SK-N-DZ (cell line): ENCODE measurements around the gene CCDC57.

Experiments
- DNase-seq: peaks from one replicate; pipeline ENCODE4 v3.0.0-alpha.2; 2015; ENCODE audit warnings: low spot score

The CCDC57 gene

GRCh38 chr17:82236142-82236971, 23.7 kb upstream of the CCDC57 start:
- DNase-seq: peak; percentile 62

- DNase-seq: no peak
Measured at GRCh38 chr17:82235775-82236141, 23.1 kb upstream of the CCDC57 start.

- no peak for DNase-seq
Measured at GRCh38 chr17:82235056-82235774, 22.6 kb upstream of the CCDC57 start.

GRCh38 chr17:82234211-82235055, 21.8 kb upstream of the CCDC57 start:
- peak; percentile 45 for DNase-seq

DNA sequence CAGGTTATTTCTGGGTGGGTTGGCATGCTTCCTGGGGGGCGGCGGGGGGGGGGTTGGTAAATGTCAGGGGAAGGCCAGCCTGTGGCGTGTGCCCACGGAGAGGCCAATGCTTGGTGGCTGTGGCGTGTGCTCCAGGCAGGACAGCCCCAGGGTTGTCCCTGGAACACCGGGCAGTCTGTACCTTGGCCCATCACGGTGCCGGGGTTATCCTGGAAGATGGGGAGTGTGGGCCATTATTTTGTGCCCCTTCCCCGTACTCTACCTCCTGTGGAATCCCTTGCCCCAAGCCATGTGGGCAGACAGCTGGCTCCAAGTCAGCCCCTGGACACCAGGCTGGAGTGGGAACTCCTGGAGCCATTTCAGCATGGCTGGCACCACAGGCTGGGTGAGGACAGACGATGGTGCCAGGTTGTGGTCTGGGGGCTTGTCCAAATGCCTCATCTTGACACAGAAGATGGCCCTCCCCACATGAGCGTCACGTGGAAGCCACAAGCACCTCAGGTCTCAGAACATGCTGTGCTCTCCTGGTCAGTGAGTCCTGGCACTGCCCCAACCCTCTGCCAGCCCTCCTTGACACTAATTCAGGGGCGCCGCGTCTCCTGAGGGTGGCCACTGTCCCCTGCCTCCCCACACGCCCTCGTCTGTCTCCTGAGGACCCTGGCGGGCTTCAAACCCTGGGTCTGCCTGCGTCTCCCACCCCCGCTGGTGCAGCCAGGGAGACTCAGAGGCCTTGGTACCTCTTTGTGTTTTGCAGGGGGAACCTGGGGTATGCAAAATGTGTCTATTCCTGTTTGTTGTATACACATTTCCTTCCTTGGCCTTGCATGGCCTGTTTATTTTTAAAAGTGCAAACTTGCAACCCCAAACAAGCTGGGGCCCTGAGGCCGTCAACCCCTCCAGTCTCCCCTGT, 20.5 kb upstream of the CCDC57 start:
- no peak for DNase-seq

DNA sequence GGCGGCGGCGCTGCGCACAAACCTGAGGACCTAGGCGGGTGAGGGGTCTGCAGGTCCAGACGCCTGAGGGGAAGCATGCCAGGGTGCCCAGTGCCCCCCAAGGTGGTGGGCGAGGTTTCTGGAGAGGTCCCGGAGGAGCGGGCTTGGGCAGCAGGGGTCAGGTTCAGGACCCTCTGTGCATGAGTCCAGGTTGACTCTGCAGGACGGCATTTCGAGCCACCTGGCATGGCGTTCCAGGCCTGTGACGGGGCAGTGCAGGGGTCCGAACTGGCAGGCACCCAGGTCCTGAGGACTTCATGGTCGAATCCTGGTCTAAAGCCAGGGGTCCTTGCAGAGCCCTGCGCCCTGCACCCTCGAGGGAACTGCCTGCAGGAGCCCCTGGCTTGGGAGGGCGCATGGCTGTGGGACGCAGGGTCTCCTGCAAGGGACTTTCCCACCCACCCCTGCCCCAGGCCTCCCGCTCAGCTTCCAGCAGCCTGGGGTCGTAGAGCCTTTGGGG, 19.7 kb upstream of the CCDC57 start:
- no peak for DNase-seq

DNA sequence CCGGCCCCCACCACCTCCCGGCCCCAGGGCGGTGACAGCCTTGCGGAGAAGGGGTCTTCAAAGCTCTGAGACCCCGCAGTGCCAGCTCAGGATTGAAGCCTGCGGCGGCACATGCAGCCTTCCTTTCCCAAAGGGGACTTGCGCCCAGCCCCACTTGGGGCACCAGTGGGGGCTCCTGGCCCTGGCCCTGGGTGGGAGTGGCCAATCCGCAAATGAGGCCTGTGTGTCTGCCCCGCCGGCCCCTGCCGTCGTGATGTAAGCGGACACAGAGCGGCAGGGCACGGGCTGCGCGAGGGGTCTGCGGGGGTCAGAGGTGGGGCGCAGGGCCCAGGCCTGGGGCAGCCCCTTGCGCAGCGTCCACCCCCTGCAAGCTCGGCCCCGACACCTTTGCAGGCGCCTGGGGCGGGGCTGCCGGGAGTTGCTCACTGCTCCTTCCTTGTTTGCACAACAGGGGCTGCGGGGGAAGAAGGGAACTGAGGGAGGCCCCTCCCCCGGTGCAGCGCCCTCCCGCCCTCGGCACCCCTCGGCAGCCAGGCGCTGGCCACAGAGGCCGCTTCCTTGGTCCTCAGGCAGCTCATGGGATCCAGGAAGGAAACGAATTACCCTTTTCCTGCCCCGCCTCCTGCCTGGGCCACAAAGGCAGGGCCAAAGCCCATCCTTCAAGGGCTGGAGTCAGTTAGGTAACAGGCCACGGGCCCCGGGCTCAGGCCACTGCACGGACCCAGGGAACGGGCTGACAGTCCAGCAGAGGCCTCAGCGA, 19.1 kb upstream of the CCDC57 start:
- DNase-seq: peak; percentile 82

DNA sequence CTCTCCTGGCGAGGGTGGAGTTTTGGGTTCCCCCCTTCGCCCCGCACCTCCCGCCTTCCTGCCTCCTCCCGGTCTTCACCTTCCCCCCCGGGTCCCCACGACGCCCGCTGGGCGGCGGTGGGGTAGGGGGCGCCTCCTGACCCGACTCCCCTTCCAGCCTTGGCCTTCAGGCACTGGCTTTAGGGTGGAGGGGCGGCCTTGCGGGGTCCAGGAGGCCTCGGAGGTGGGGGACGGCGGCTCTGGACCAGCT, 18.6 kb upstream of the CCDC57 start:
- DNase-seq: no peak

DNA sequence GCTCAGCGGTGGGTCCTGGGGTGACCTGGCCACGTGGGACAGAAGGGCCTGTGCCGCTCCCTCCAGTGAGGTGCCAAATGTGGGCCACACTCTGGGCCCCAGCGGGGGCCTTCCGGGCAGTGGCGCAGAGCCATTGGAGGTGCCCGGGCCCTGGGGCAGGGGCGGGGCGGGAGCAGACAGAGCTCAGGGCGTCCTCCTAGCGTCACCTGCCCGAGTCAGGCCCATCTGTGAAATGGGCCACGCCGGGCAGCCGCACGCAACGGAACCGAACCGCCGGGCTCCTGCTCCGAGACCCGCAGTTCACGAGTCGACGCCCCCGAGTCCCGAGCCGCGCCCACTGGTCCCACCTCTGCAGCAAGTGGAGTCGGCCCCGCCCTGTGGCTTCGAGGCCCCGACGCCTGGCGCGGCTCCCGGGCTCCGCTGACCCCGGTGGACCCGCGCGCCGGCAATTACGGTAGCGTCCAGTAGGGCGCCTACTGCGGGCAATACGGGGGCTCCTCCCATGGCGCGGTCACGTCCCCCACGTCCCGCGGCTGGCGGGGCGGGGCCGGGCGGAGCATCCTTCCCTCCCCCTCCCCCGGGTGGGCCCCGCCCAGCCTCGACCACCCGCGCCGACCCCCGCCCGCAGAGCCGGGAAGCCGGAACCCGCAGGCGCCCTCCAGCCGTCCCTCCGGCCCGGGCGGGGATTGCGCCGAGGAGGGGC, 18.1 kb upstream of the CCDC57 start:
- peak; percentile 82 for DNase-seq

- peak; percentile 68 for DNase-seq
Measured at GRCh38 chr17:82229698-82230608, 17.3 kb upstream of the CCDC57 start.

DNA sequence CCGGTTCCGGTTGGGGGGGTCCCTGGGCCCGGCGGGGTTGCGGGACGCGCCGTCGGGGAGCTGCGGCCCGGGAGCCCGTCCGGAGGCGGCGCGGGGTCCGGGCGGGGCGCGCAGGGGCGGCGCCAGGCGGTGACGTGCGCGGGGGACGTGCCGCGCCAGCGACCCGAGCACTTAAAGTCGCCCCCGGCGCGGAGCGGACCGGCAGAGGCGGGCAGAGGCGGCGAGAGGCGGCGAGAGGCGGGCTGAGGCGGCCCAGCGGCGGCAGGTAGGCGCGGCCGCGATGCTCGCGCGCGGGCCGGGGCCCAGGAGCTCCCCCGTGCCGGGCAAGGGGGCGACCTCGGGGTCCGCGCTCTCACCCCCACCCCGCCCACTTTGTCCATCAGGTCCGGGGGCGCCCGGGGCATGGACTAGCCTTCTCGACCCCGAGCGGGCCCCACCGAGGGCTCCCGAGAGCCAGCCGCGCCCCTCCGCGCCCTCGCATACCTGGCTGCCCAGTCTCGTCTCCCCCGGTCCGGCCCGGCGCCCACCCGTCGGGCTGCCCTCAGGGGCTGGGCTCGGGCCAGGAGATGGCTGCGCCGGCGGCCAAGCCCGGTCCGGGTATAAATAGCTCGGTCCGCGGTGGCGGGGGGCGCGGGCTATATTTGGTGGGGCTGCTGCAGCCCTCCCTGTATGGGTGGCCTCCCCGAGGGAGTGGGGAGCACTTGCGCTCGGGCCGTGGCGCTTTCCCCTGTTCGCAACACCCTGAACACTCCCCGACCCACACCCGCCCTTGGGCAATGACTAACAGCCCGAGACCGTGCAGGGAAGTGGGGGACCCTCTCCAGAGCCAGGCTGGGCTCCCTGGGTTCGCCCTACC, 16.4 kb upstream of the CCDC57 start, which contains the start of gene SLC16A3:
Gene SLC16A3, plus strand, starts transcription at position 201 of the 856 bp plus-strand sequence. CDS start 6,967 bp downstream, outside the sequence.
- DNase-seq: peak; percentile 66

DNA sequence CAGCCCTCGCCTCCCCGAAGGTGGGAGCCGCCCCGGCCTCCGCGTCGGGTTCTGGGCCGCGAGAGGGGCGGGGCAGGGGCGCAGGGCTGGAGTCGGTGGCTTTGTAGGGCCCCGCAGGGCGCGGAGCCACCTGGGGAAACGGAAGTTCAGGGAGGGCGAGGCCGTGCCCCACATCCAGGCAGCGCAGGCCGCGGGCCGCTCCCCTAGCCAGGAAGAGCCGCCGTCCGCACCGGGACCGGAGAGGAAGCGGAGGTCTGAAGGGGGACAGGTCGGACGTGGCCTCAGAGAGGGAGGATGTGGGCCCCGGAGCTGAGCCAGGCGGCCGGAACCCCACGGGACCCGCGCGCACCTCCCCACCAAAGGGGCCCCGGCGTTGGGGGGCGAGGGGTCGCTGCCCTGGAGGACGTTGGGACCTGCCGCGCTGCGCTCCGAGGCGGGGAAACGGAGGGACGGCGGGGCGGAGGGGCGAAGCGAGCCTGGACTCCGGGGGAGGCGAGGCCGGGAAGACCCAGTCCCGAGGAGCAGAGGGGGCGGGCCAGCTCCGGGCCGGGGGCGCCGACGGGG, 15.7 kb upstream of the CCDC57 start:
- DNase-seq: peak; percentile 29

DNA sequence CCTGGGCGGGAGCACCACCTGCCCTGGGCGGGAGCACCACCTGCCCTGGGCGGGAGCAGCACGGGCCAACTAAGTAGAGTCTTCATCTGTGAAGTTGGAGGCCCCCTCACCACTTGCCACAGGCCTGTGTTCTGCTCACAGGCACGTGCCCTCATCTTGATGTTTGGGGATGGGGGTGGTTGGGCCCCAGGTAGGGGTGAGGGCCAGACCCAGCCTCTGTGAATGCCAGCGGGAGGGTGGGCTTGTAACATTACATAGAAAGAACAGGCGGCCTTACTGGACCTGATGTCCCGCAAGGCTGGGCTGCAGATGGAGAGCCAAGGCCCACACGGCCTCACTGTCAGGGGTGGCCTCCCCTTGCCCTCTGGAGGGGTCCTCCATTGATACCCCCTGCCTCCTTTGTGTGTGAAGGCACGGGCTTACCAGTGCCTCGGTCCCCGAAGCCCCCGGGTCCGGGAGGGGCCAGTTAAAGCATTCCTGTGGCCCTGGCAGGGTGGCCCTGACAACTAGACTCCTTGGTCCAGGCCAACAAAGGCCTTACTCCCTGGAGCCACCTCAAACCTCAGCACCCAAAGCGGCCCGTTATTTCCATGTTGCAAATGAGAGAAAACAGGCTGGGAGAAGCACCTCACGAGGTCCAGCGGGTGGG, 15.1 kb upstream of the CCDC57 start:
- DNase-seq: peak; percentile 33

DNA sequence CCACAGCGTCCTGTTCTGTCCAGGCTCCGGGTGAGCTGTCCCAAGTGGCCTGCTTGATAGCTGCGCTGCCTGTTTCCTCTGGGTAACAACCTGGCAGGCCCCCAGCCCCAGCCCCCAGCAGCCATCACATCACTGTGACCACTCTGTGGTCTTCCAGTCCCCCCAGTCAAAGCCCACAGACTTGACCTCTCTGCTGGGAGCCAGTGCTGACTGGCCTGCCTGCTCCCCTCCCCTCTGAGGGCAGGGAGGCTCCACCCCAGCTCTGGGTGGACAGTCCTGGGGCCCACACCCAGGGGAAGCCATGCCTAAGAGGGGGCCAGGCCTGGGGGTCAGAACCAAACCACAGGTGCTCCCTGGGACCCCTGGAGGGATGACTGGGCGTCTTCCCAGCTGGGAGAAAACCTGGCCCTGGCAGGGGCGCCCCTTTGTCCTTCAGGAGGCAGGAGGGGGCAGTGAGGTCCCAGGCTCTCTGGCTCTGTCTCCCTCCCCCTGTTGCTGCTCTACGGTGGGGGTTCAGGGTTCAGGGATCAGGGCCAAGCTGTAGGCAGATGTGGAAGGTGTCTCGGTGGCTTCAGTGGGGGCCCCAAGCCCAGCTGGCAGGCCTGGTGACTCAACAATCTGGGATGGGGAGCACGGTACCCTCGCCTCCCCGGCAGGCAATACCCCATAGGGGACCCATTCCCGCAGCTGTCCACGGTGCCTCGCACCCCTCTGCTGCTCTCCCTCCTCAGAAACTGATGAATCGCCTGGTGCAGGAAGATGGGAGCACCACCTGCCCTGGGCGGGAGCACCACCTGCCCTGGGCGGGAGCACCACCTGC, 14.4 kb upstream of the CCDC57 start:
- DNase-seq: no peak

GRCh38 chr17:82226146-82226808, 13.6 kb upstream of the CCDC57 start:
- DNase-seq: no peak
